SK-N-SH (cell line): ENCODE data around the gene CHCHD6. TPM values are rescaled to one million over a fixed set of nuclear protein-coding genes. Genes with fewer than 3 reads are reported as not detected.
A peak's percentile ranks its signal among the peaks of the same experiment; 100 is the strongest.

Source experiments
- CTCF ChIA-PET: fragments of 300-600, 350-600 bp; formaldehyde crosslinking; extraction: SDS; loops from one replicate; lab custom pipeline; 2021; lab: Yijun Ruan, JAX
- POLR2A ChIA-PET: fragments of 350-600 bp; sonication (Branson Sonifier 250); formaldehyde crosslinking; extraction: SDS; loops from one replicate; lab custom pipeline; 2020; ENCODE audit warnings: antibody characterized with exemption, inconsistent platforms; lab: Yijun Ruan, JAX
- DNase-seq: peaks from one replicate; pipeline ENCODE4 v3.0.0; 2012
- H2AFZ ChIP-seq: fragments of 200-600 bp; sonication (generic); 2 replicates; pipeline ENCODE4 v1.8.1; 2016; ENCODE audit warnings: antibody characterized with exemption, mild to moderate bottlenecking, low read depth
- H3F3A ChIP-seq: fragments of 200-600 bp; sonication (generic); replicated peaks from 2 replicates; pipeline ENCODE3; 2016; ENCODE audit warnings: antibody characterized with exemption, mild to moderate bottlenecking; ENCODE audit not compliant: insufficient read depth
- H3K27ac ChIP-seq, 2 experiments: fragments of 200-500 bp in 1 of 2; fragments of 200-600 bp in 1 of 2; sonication (Bioruptor generic) in 1 of 2; sonication (generic), shearing (Covaris generic) in 1 of 2; 2 replicates each; pipeline versions ENCODE4 v1.5.1 to v1.6.1; 2014 to 2016; ENCODE audit warnings: low read depth in 2 of 2, inconsistent platforms in 1 of 2, low read length in 1 of 2, mild to moderate bottlenecking in 1 of 2, mixed read lengths in 1 of 2
- H3K27me3 ChIP-seq: fragments of 200-600 bp; sonication (generic), shearing (Covaris generic); 2 replicates; pipeline ENCODE4 v1.6.1; 2016; ENCODE audit warnings: mixed run types; ENCODE audit not compliant: insufficient read depth
- H3K36me3 ChIP-seq, 2 experiments: fragments of 200-500 bp in 1 of 2; fragments of 200-600 bp in 1 of 2; sonication (Bioruptor generic) in 1 of 2; sonication (generic) in 1 of 2; replicated peaks in 1 of 2; 2 replicates each; pipeline versions ENCODE3 to v1.5.1; 2014 to 2016; ENCODE audit warnings: low read length in 1 of 2, mild to moderate bottlenecking in 1 of 2; ENCODE audit not compliant: insufficient read depth in 2 of 2, control insufficient read depth in 1 of 2
- H3K4me1 ChIP-seq, 2 experiments: fragments of 200-500 bp in 1 of 2; fragments of 200-600 bp in 1 of 2; sonication (Bioruptor generic) in 1 of 2; sonication (generic), shearing (Covaris generic) in 1 of 2; 2 replicates each; pipeline versions ENCODE4 v1.5.1 to v1.6.1; 2014 to 2016; ENCODE audit warnings: low read depth in 1 of 2, low read length in 1 of 2, mixed run types in 1 of 2; ENCODE audit not compliant: insufficient read depth in 2 of 2, control insufficient read depth in 1 of 2
- H3K4me2 ChIP-seq: fragments of 200-600 bp; sonication (generic), shearing (Covaris generic); 2 replicates; pipeline ENCODE4 v1.6.1; 2017; ENCODE audit warnings: mixed run types
- H3K4me3 ChIP-seq, 2 experiments: fragments of 200-500 bp in 1 of 2; fragments of 200-600 bp in 1 of 2; sonication (Bioruptor generic) in 1 of 2; sonication (generic), shearing (Covaris generic) in 1 of 2; 2 replicates each; pipeline versions ENCODE4 v1.5.1 to v1.8.1; 2014 to 2016; ENCODE audit warnings: low read depth in 2 of 2, inconsistent platforms in 1 of 2, low read length in 1 of 2, mild to moderate bottlenecking in 1 of 2, mixed read lengths in 1 of 2, moderate library complexity in 1 of 2
- H3K79me2 ChIP-seq: fragments of 200-600 bp; sonication (generic); 2 replicates; pipeline ENCODE4 v1.8.1; 2017; ENCODE audit warnings: mild to moderate bottlenecking; ENCODE audit not compliant: insufficient read depth
- H3K9ac ChIP-seq: fragments of 200-600 bp; sonication (generic); 2 replicates; pipeline ENCODE4 v1.6.1; 2017; ENCODE audit warnings: mixed run types
- H3K9me2 ChIP-seq: fragments of 200-600 bp; sonication (generic); 2 replicates; pipeline ENCODE4 v1.6.1; 2017; ENCODE audit warnings: mixed run types
- H3K9me3 ChIP-seq: fragments of 200-600 bp; sonication (generic); 2 replicates; pipeline ENCODE4 v1.6.1; 2017; ENCODE audit warnings: mixed run types, mild to moderate bottlenecking, moderate library complexity
- H4K20me1 ChIP-seq: fragments of 200-600 bp; sonication (generic); 2 replicates; pipeline ENCODE4 v1.6.1; 2017; ENCODE audit warnings: mild to moderate bottlenecking, mixed run types; ENCODE audit not compliant: insufficient read depth
- CHD2 ChIP-seq: fragments of 150-350 bp; IDR thresholded peaks from 2 replicates; pipeline ENCODE4 v1.6.1; 2018; ENCODE audit warnings: low read length; ENCODE audit not compliant: partially characterized antibody
- ELF1 ChIP-seq: IDR thresholded peaks from 2 replicates; pipeline ENCODE4 v1.4.0; 2012
- EP300 ChIP-seq, 2 experiments: IDR thresholded peaks; 2 replicates each; pipeline versions ENCODE4 v1.4.0 to v1.6.1; 2012; ENCODE audit warnings: borderline replicate concordance in 1 of 2, low read depth in 1 of 2, low read length in 1 of 2
- EZH2phosphoT487 ChIP-seq: fragments of 200-600 bp; sonication (generic); IDR thresholded peaks from 2 replicates; pipeline ENCODE4 v1.6.1; 2017; ENCODE audit warnings: low read depth, mixed run types, mild to moderate bottlenecking, antibody characterized with exemption, moderate library complexity, borderline replicate concordance
- FOSL2 ChIP-seq: IDR thresholded peaks from 2 replicates; pipeline ENCODE4 v1.4.0; 2012; ENCODE audit warnings: low read depth, mild to moderate bottlenecking, moderate library complexity, borderline replicate concordance
- FOXJ3 ChIP-seq: sonication (generic); formaldehyde crosslinking; IDR thresholded peaks from 2 replicates; pipeline ENCODE4 v1.5.1; 2020; ENCODE audit warnings: mild to moderate bottlenecking, missing genetic modification reagents
- FOXM1 ChIP-seq: IDR thresholded peaks from 2 replicates; pipeline ENCODE4 v1.4.0; 2012; ENCODE audit warnings: low read depth, mild to moderate bottlenecking
- GATA2 ChIP-seq: sonication (generic); formaldehyde crosslinking; IDR thresholded peaks from 2 replicates; pipeline ENCODE4 v1.5.0; 2020; ENCODE audit warnings: mild to moderate bottlenecking, missing genetic modification reagents
- JUND ChIP-seq: IDR thresholded peaks from 2 replicates; pipeline ENCODE4 v1.4.0; 2012
- MAX ChIP-seq: IDR thresholded peaks from 2 replicates; pipeline ENCODE4 v1.4.0; 2012; ENCODE audit warnings: low read depth
- MEF2A ChIP-seq: IDR thresholded peaks from 2 replicates; pipeline ENCODE4 v1.4.0; 2012; ENCODE audit warnings: low read depth, borderline replicate concordance
- MXI1 ChIP-seq: IDR thresholded peaks from 2 replicates; pipeline ENCODE4 v1.6.1; 2012; ENCODE audit warnings: mild to moderate bottlenecking, low read depth, low read length, improper control_type of control experiment
- NFIC ChIP-seq: IDR thresholded peaks from 2 replicates; pipeline ENCODE4 v1.4.0; 2012; ENCODE audit warnings: borderline replicate concordance
- NRF1 ChIP-seq: IDR thresholded peaks from 2 replicates; pipeline ENCODE4 v1.6.1; 2012; ENCODE audit warnings: low read depth, mild to moderate bottlenecking, low read length
- POLR2AphosphoS5 ChIP-seq: IDR thresholded peaks from 2 replicates; pipeline ENCODE4 v1.6.1; 2012; ENCODE audit warnings: low read depth, low read length
- RAD21 ChIP-seq: IDR thresholded peaks from 2 replicates; pipeline ENCODE4 v1.6.1; 2012; ENCODE audit warnings: mild to moderate bottlenecking, low read length
- RFX5 ChIP-seq: IDR thresholded peaks from 2 replicates; pipeline ENCODE4 v1.6.1; 2012; ENCODE audit warnings: mild to moderate bottlenecking, improper control_type of control experiment, low read length
- RXRA ChIP-seq: IDR thresholded peaks from 2 replicates; pipeline ENCODE4 v1.4.0; 2012; ENCODE audit warnings: low read depth, mild to moderate bottlenecking, borderline replicate concordance
- TAF1 ChIP-seq: IDR thresholded peaks from 2 replicates; pipeline ENCODE4 v1.6.1; 2012; ENCODE audit warnings: low read depth, mild to moderate bottlenecking, low read length, moderate library complexity, borderline replicate concordance
- TCF12 ChIP-seq: IDR thresholded peaks from 2 replicates; pipeline ENCODE4 v1.4.0; 2012
- USF1 ChIP-seq: IDR thresholded peaks from 2 replicates; pipeline ENCODE4 v1.4.0; 2012; ENCODE audit warnings: low read depth, borderline replicate concordance
- YY1 ChIP-seq: IDR thresholded peaks from 2 replicates; pipeline ENCODE4 v1.4.0; 2012; ENCODE audit warnings: low read depth, mild to moderate bottlenecking
- WGBS: methylation state at CpG from one replicate; pipeline ENCODE4 v1.1.6; 2017; ENCODE audit warnings: low lambda C conversion rate; 5-methylcytosine and 5-hydroxymethylcytosine counted together
- polyA plus RNA-seq, 3 experiments: library from polyadenylated mRNA; depleted of rRNA; stranded (reverse); fragments of >200 nt; gene quantifications; 2 replicates each; pipeline ENCODE4 v1.2.3, GENCODE V29; 2012
- TF ChIP-seq, protein P1 (sequence below): fragments of 150-350 bp; IDR thresholded peaks from 2 replicates; pipeline ENCODE4 v1.6.1; 2017; ENCODE audit warnings: antibody characterized with exemption, low read length, low read depth, borderline replicate concordance
- TF ChIP-seq, protein P2 (sequence below): fragments of 200-600 bp; sonication (generic); IDR thresholded peaks from 2 replicates; pipeline ENCODE4 v1.6.1; 2017; ENCODE audit warnings: antibody characterized with exemption, mild to moderate bottlenecking, moderate library complexity
- TF ChIP-seq, protein P3 (sequence below): fragments of 150-350 bp; IDR thresholded peaks from 2 replicates; pipeline ENCODE4 v1.6.1; 2016; ENCODE audit warnings: mild to moderate bottlenecking, low read depth, low read length
- TF ChIP-seq, protein P4 (sequence below): IDR thresholded peaks from 2 replicates; pipeline ENCODE4 v1.4.0; 2012; ENCODE audit warnings: low read depth, borderline replicate concordance

CHCHD6 gene
- polyA plus RNA-seq, 1 of the 3 experiments (the other 2 are of a cell fraction), result 42.5 TPM

GRCh38 chr3:126752303-126753190 is 48.5 kb downstream of the CHCHD6 start:
- Histone ChIP-seq H4K20me1 (no peaks in the 10 kb centered on the region), H3K9me3 (no peaks in the 10 kb centered on the region), H3K27ac (peak overlapping the region in 1 of 2 experiments; percentile 3; a peak in 1 of 4 replicates), H3K36me3 (no peaks in the 10 kb centered on the region), H3F3A (no peaks in the 10 kb centered on the region), H3K4me3 (no peak overlapping the region; a peak in 1 of 4 replicates), H3K27me3 (no peaks in the 10 kb centered on the region), H3K79me2 (no peaks in the 10 kb centered on the region), H2AFZ (no peak overlapping the region), H3K4me2 (no peak overlapping the region), H3K4me1 (peaks cover 0 to 53% of the 10 kb centered on the region in 2 experiments; a peak in 2 of 4 replicates), H3K9me2 (no peaks in the 10 kb centered on the region), H3K9ac (no peak overlapping the region)
- ChIA-PET CTCF (interaction anchor here (0.6 to 18.0 kb wide), 75 partner anchors 8 to 824 kb away, joined by 3 to 172 read pairs (median 4); partner anchors contain the start of gene PLXNA1), POLR2A (interaction anchor here (1.0 to 1.7 kb wide), 2 partner anchors 69 to 73 kb away, joined by 3 to 6 read pairs; no protein-coding TSS in a partner anchor)
- 54% methylated on average over 14 of the region's 15 CpGs for WGBS
- peak; percentile 82 for DNase-seq
- TF ChIP-seq POLR2AphosphoS5, result no peak
- peak; percentile 35; the same call in 1 of the 2 replicates for TF ChIP-seq MAX
- TF ChIP-seq RAD21, result peak; percentile 98
- TF ChIP-seq TAF1, result no peak
- 0 out of 2 replicates have a peak, but pooled peaks have one; percentile 22 for TF ChIP-seq MXI1
- TF ChIP-seq EP300 (IDR thresholded peaks at IDR 0.05; ENCODE audit: borderline replicate concordance in 1 of 2, low read depth in 1 of 2, low read length in 1 of 2), result no peak
- no peak for TF ChIP-seq NRF1
- no peak for TF ChIP-seq YY1
- no peak for TF ChIP-seq RFX5
- TF ChIP-seq RXRA, result no peak
- TF ChIP-seq NFIC, result peak; percentile 45; the same call in 1 of the 2 replicates
- TF ChIP-seq, protein P1, sequence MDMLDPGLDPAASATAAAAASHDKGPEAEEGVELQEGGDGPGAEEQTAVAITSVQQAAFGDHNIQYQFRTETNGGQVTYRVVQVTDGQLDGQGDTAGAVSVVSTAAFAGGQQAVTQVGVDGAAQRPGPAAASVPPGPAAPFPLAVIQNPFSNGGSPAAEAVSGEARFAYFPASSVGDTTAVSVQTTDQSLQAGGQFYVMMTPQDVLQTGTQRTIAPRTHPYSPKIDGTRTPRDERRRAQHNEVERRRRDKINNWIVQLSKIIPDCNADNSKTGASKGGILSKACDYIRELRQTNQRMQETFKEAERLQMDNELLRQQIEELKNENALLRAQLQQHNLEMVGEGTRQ, result no peak
- TF ChIP-seq JUND, result no peak
- no peak for TF ChIP-seq FOXM1
- no peak for TF ChIP-seq TCF12
- TF ChIP-seq CHD2, result peak; percentile 47
- no peak for TF ChIP-seq MEF2A
- no peak for TF ChIP-seq FOXJ3
- TF ChIP-seq, protein P2, sequence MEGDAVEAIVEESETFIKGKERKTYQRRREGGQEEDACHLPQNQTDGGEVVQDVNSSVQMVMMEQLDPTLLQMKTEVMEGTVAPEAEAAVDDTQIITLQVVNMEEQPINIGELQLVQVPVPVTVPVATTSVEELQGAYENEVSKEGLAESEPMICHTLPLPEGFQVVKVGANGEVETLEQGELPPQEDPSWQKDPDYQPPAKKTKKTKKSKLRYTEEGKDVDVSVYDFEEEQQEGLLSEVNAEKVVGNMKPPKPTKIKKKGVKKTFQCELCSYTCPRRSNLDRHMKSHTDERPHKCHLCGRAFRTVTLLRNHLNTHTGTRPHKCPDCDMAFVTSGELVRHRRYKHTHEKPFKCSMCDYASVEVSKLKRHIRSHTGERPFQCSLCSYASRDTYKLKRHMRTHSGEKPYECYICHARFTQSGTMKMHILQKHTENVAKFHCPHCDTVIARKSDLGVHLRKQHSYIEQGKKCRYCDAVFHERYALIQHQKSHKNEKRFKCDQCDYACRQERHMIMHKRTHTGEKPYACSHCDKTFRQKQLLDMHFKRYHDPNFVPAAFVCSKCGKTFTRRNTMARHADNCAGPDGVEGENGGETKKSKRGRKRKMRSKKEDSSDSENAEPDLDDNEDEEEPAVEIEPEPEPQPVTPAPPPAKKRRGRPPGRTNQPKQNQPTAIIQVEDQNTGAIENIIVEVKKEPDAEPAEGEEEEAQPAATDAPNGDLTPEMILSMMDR, result peak; percentile 93
- TF ChIP-seq EZH2phosphoT487, result no peak
- no peak for TF ChIP-seq USF1
- no peak for TF ChIP-seq ELF1
- 0 out of 2 replicates have a peak, but pooled peaks have one; percentile 29 for TF ChIP-seq GATA2 (CRISPR knock-in tag)
- TF ChIP-seq, protein P3, sequence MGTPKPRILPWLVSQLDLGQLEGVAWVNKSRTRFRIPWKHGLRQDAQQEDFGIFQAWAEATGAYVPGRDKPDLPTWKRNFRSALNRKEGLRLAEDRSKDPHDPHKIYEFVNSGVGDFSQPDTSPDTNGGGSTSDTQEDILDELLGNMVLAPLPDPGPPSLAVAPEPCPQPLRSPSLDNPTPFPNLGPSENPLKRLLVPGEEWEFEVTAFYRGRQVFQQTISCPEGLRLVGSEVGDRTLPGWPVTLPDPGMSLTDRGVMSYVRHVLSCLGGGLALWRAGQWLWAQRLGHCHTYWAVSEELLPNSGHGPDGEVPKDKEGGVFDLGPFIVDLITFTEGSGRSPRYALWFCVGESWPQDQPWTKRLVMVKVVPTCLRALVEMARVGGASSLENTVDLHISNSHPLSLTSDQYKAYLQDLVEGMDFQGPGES, result no peak
- TF ChIP-seq FOSL2, result no peak
- TF ChIP-seq, protein P4, sequence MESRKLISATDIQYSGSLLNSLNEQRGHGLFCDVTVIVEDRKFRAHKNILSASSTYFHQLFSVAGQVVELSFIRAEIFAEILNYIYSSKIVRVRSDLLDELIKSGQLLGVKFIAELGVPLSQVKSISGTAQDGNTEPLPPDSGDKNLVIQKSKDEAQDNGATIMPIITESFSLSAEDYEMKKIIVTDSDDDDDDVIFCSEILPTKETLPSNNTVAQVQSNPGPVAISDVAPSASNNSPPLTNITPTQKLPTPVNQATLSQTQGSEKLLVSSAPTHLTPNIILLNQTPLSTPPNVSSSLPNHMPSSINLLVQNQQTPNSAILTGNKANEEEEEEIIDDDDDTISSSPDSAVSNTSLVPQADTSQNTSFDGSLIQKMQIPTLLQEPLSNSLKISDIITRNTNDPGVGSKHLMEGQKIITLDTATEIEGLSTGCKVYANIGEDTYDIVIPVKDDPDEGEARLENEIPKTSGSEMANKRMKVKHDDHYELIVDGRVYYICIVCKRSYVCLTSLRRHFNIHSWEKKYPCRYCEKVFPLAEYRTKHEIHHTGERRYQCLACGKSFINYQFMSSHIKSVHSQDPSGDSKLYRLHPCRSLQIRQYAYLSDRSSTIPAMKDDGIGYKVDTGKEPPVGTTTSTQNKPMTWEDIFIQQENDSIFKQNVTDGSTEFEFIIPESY, result no peak
